Measurements from ENCODE around the gene SPEN. TPM values are rescaled to one million over a fixed set of nuclear protein-coding genes. Genes with fewer than 3 reads are reported as not detected.

SPEN gene
- total and polyA plus RNA-seq, 2 experiments from 2014 or later = 24.3 to 25.9 TPM

DNA sequence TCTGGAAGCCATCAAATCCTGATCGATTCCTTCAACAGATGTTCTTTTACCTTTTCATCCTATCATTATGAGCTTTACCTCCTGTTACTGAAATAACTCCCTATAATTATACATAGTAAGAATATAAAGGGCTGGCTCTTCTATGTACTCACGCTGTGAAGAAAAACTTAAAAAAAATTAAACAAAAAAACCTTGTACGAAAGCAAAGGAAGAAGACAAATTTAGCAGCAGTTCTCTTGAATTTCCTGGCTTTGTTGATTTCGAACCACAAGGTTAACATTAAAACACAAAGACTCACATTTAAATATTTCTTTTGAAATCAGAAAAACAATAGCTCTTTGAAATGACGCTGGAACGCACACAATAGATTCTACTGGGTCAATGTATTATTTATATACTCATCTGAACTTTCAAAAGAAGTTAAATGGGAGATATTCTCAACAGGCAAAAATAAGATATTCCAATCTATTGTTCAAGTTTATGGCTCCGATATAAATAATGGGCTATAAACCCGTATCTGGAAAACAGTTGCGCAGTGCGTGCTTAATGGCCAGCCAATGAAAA, 13.6 kb upstream of the SPEN start:
- Histone ChIP-seq H3K4me1 (ENCODE audit: insufficient read depth) (peaks cover 7% of the 10 kb centered on the region), H3K79me2 (peaks cover 32% of the 10 kb centered on the region), H4K20me1 (ENCODE audit: insufficient read depth, poor library complexity, severe bottlenecking) (no peaks in the 10 kb centered on the region), H3K27me3 (no peaks in the 10 kb centered on the region), H3K9me2 (replicated peaks; ENCODE audit: insufficient read depth) (no peaks in the 10 kb centered on the region), H2AFZ (peak overlapping the region; percentile 47), H3K27ac (peak overlapping the region; percentile 99), H3K9me3 (ENCODE audit: low read depth) (no peaks in the 10 kb centered on the region), H3K4me3 (peak overlapping the region; percentile 76), H3K4me2 (peak overlapping the region; percentile 89), H3K36me3 (replicated peaks; ENCODE audit: insufficient read depth, low read depth) (no peaks in the 10 kb centered on the region)
- TF ChIP-seq, protein P1, sequence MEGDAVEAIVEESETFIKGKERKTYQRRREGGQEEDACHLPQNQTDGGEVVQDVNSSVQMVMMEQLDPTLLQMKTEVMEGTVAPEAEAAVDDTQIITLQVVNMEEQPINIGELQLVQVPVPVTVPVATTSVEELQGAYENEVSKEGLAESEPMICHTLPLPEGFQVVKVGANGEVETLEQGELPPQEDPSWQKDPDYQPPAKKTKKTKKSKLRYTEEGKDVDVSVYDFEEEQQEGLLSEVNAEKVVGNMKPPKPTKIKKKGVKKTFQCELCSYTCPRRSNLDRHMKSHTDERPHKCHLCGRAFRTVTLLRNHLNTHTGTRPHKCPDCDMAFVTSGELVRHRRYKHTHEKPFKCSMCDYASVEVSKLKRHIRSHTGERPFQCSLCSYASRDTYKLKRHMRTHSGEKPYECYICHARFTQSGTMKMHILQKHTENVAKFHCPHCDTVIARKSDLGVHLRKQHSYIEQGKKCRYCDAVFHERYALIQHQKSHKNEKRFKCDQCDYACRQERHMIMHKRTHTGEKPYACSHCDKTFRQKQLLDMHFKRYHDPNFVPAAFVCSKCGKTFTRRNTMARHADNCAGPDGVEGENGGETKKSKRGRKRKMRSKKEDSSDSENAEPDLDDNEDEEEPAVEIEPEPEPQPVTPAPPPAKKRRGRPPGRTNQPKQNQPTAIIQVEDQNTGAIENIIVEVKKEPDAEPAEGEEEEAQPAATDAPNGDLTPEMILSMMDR (IDR thresholded peaks at IDR 0.05; ENCODE audit: poor library complexity) = no peak
- TF ChIP-seq EZH2 (IDR thresholded peaks at IDR 0.05; ENCODE audit: borderline replicate concordance) (no peak), EZH2phosphoT487 (IDR thresholded peaks at IDR 0.05; ENCODE audit: low read depth, severe bottlenecking, unreplicated experiment) (no peak)
- WGBS (ENCODE audit: low lambda C conversion rate, missing lambda C conversion rate) = 6% methylated on average over 10 of the region's 10 CpGs
- no peak for DNase-seq (ENCODE audit: low spot score)

DNA sequence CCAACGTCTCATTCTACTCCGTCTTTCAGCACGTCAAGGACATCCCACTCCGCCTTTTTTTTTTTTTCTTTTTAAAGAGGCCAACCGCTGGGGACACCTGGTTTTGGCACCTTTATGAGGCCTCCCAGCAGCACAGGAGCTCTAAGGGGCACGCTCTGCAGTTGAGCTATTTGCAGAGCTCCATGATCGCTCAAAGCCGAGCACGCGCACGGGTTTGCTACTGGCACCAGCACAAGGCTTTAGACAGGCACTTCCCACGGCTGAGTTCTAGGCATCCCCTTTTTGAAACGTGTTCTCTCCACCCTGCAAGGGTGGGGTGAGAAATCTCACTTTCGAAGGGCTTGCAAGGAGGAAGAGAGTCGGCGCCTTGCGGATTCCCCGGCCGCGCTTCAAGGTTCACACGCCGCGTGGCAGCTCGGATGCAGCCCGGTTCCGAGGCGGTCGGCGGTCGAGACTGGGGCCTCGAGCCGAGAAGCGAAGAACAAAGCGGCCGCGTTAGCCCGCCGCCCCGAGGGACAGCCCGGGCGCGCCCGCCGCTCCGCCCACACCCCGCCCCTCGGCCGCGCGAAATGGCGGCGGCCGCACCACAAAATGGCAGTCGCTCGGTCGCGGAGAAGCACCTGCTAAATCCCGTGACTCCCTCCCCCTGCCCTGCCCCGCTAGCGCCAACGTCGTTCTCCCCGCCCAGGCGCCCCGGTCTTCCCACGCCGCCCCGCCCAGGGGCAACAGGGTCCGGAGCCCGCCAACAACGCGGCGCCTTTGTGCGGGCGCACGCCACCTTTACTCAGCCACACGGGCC, 12.9 kb upstream of the SPEN start:
- Histone ChIP-seq H3K9me2 (replicated peaks; ENCODE audit: insufficient read depth) (no peaks in the 10 kb centered on the region), H3K79me2 (peaks cover 32% of the 10 kb centered on the region), H3K4me3 (peak overlapping the region; percentile 76), H4K20me1 (ENCODE audit: insufficient read depth, poor library complexity, severe bottlenecking) (no peaks in the 10 kb centered on the region), H3K4me2 (peak overlapping the region; percentile 89), H3K27me3 (no peaks in the 10 kb centered on the region), H3K36me3 (replicated peaks; ENCODE audit: insufficient read depth, low read depth) (no peaks in the 10 kb centered on the region), H3K4me1 (ENCODE audit: insufficient read depth) (peaks cover 7% of the 10 kb centered on the region), H3K9me3 (ENCODE audit: low read depth) (no peaks in the 10 kb centered on the region), H2AFZ (peak overlapping the region; percentile 47), H3K27ac (peak overlapping the region; percentile 99)
- peak; percentile 95 for DNase-seq (ENCODE audit: low spot score)
- TF ChIP-seq, protein P1 (IDR thresholded peaks at IDR 0.05; ENCODE audit: poor library complexity) = no peak
- 1% methylated on average over 64 of the region's 77 CpGs for WGBS (ENCODE audit: low lambda C conversion rate, missing lambda C conversion rate)

DNA sequence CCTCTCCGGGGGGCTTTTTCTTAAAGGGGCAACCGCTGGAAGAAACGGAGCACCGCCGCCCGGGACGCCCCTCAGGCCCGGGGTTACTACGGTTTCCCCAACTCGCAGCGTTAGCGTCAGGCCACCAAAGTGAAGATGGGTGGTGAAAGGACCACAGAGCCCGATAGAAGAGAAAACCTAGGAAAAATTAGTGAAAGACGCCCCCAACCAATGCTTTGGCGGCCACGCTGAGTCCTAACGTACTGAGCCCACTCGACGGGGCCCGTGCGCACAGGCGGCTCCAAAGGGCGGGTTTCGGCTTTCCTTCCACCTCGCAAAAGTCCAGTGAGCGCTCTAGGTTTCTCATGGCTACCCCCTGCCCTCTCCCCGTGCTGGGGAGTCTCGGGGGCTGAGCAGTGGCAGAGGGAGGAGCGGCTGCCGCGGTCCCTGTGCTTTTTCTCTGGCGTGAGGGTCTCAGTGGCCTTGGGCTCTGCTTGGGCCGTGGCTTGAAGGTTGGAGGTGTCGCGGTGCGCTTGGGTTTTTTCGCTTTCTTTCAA, 12.2 kb upstream of the SPEN start:
- no peak for TF ChIP-seq EZH2 (IDR thresholded peaks at IDR 0.05; ENCODE audit: borderline replicate concordance)
- TF ChIP-seq EZH2phosphoT487 (IDR thresholded peaks at IDR 0.05; ENCODE audit: low read depth, severe bottlenecking, unreplicated experiment) = no peak
- TF ChIP-seq, protein P1 (IDR thresholded peaks at IDR 0.05; ENCODE audit: poor library complexity) = no peak
- peaks cover 7% of the 10 kb centered on the region for H3K4me1 ChIP-seq (ENCODE audit: insufficient read depth)
- under 1% methylated on average over 37 of the region's 37 CpGs for WGBS (ENCODE audit: low lambda C conversion rate, missing lambda C conversion rate)
- peak overlapping the region; percentile 47 for H2AFZ ChIP-seq
- H3K9me3 ChIP-seq (ENCODE audit: low read depth) = no peaks in the 10 kb centered on the region
- peaks cover 32% of the 10 kb centered on the region for H3K79me2 ChIP-seq
- H3K36me3 ChIP-seq (replicated peaks; ENCODE audit: insufficient read depth, low read depth) = no peaks in the 10 kb centered on the region
- H3K4me3 ChIP-seq = peak overlapping the region; percentile 76
- H4K20me1 ChIP-seq (ENCODE audit: insufficient read depth, poor library complexity, severe bottlenecking) = no peaks in the 10 kb centered on the region
- no peaks in the 10 kb centered on the region for H3K9me2 ChIP-seq (replicated peaks; ENCODE audit: insufficient read depth)
- peak overlapping the region; percentile 89 for H3K4me2 ChIP-seq
- H3K27ac ChIP-seq = peak overlapping the region; percentile 99
- no peak for DNase-seq (ENCODE audit: low spot score)
- H3K27me3 ChIP-seq = no peaks in the 10 kb centered on the region
